Mucosa of descending colon (tissue), 3 donors: ENCODE results near the gene SLC12A4. TPM values are rescaled to one million over a fixed set of nuclear protein-coding genes. Genes with fewer than 3 reads are reported as not detected.

Source experiments
- ATAC-seq: fragments of 200-7000 bp; cut with Tn5 transposase; one replicate; pipeline ENCODE4 v1.9.1; 2020; ENCODE audit warnings: mild to moderate bottlenecking, moderate library complexity
- DNase-seq, 3 donors: peaks; one replicate each; pipeline ENCODE4 v3.0.0-alpha.2; 2020
- H3K36me3 ChIP-seq: fragments of 200-600 bp; one replicate; pipeline ENCODE4 v1.8.0; 2021; ENCODE audit warnings: low read depth, mild to moderate bottlenecking
- H3K4me1 ChIP-seq: fragments of 200-600 bp; one replicate; pipeline ENCODE4 v1.8.0; 2021; ENCODE audit warnings: low read depth, mild to moderate bottlenecking
- H3K4me3 ChIP-seq: fragments of 200-600 bp; one replicate; pipeline ENCODE4 v1.8.0; 2021; ENCODE audit warnings: mild to moderate bottlenecking
- H3K9me3 ChIP-seq: fragments of 200-600 bp; one replicate; pipeline ENCODE4 v1.8.0; 2021; ENCODE audit warnings: mild to moderate bottlenecking
- intact Hi-C, 2 donors: fragments of 100-400 bp; cut with DNase I in 1 of 2; cut with micrococcal nuclease in 1 of 2; formaldehyde crosslinking; loops; one replicate each; pipeline versions ENCODE4 v1.11.0 to v1.11.1; 2022; cut with DNase I, micrococcal nuclease
- total RNA-seq, 3 donors: library from RNA; stranded (reverse); fragmentation: NEBNext Ultra II Directional in 2 of 3; extraction: Animal tissue kit (Norgen Biotek cat#: 25700) in 2 of 3; gene quantifications; one replicate each; pipeline versions ENCODE4 v1.2.1 to v1.2.4, GENCODE V29; 2021 to 2023
- TF ChIP-seq, protein P1 (sequence below): fragments of 200-600 bp; IDR thresholded peaks from one replicate; pipeline ENCODE4 v1.8.0; 2022; ENCODE audit warnings: antibody characterized with exemption, mild to moderate bottlenecking
- donor health status: DM: no; HTN: no; CAD: no; lungs with moderate emphysema.
- donor health status: DM: no; HTN: no; CAD: no.
- donor health status: DM: no; HTN: yes; CAD: no.

SLC12A4 gene
- total RNA-seq, 3 donors from 2014 or later, result 4.0 to 68.5 (median 22.2) TPM

DNA sequence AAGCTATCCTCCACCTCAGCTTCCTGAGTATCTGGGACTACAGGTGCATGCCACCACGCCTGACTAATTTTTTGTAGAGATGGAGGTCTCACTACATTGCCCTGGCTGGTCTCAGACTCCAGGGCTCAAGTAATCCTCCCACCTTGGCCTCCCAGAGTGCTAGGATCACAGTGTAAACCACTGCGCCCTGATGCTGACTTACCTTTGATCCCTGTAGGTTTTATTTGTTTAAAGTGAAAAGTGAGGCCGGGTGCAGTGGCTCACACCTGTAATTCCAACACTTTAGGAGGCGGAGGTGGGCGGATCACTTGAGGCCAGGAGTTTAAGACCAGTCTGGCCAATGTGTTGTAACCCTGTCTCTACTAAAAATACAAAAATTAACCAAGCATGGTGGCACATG, 66.7 kb downstream of the SLC12A4 start:
- ATAC-seq (peak; percentile 91), DNase-seq (peak in 2 of 3 donors; percentile 47 to 52)
- H3K9me3 ChIP-seq, result no peaks in the 10 kb centered on the region
- TF ChIP-seq, protein P1, sequence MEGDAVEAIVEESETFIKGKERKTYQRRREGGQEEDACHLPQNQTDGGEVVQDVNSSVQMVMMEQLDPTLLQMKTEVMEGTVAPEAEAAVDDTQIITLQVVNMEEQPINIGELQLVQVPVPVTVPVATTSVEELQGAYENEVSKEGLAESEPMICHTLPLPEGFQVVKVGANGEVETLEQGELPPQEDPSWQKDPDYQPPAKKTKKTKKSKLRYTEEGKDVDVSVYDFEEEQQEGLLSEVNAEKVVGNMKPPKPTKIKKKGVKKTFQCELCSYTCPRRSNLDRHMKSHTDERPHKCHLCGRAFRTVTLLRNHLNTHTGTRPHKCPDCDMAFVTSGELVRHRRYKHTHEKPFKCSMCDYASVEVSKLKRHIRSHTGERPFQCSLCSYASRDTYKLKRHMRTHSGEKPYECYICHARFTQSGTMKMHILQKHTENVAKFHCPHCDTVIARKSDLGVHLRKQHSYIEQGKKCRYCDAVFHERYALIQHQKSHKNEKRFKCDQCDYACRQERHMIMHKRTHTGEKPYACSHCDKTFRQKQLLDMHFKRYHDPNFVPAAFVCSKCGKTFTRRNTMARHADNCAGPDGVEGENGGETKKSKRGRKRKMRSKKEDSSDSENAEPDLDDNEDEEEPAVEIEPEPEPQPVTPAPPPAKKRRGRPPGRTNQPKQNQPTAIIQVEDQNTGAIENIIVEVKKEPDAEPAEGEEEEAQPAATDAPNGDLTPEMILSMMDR, result no peak
- intact Hi-C loops, result no loop called here
- H3K36me3 ChIP-seq, result no peaks in the 10 kb centered on the region
- H3K4me1 ChIP-seq, result peaks cover 12% of the 10 kb centered on the region
- no peak overlapping the region for H3K4me3 ChIP-seq

DNA sequence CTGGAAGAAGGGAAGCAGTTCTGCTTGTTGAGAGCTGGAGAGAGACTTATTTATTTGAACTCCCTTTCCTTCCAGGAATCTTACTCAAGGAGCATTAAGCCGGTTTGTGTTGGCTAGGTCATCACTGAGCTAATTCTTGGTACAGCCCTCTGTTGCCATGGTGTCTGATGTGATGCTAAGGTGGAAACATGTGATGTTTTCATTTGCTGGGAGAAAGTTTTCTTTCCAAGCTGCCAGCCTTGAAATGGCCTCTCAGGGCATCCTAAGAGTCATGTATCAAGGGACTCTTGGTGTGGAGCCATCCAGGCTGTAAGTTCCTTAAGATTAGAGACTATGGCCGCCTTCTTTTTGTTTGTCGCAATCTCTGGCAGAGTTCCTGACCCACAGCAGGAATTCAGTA, 71.2 kb downstream of the SLC12A4 start:
- H3K4me1 ChIP-seq, result peaks cover 35% of the 10 kb centered on the region
- intact Hi-C loops, result no loop called here

DNA sequence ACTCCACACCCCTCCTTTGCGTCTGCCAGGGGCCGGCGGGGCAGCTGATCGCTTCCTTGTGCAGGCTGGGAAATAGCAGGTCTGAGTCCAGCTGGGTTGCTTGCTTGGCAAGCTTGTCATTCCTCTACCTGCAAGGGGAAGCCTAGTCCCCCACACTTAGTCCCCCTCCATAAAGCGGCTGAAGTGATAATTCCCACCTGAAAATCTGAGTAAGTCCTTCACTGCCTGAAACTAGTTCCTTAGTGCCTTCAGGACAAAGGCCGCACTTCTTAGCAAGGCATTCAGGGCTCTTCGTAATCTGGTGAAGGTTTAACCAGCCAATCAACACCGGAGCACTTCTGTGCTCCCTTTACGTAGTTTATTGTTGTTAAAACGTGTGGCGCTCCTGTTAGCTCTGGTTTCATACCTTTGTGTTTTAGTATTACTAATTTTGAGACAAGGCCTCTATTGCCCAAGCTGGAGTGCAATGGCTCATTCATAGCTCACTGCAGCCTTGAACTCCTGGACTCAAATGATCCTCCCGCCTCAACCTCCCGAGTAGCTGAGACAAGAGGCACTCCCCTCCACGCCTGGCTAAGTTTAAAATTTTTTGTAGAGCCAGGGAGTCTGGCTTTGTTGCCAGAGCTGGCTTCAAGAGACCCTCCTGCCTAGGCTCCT, 74.6 kb downstream of the SLC12A4 start:
- TF ChIP-seq, protein P1, result no peak
- DNase-seq (peak in 1 of 3 donors; percentile 57), ATAC-seq (peak; percentile 66)
- no peaks in the 10 kb centered on the region for H3K9me3 ChIP-seq
- peak overlapping the region; percentile 93 for H3K4me3 ChIP-seq
- H3K36me3 ChIP-seq, result no peaks in the 10 kb centered on the region
- H3K4me1 ChIP-seq, result peaks cover 33% of the 10 kb centered on the region
- intact Hi-C loops, result no loop called here

More for the DNA sequence above, 71.2 kb downstream of the SLC12A4 start:
- ATAC-seq (no peak), DNase-seq (no peak)
- Histone ChIP-seq H3K9me3 (no peaks in the 10 kb centered on the region), H3K36me3 (no peaks in the 10 kb centered on the region), H3K4me3 (no peak overlapping the region)
- TF ChIP-seq, protein P1, result no peak

Other genes starting within 250 kb of the SLC12A4 start
- 10 to 100 TPM; 25.6 to 29.2 (median 27.9) TPM for gene GFOD2, start 249.3 kb downstream of the SLC12A4 start, total RNA-seq
- 10 to 100 TPM; 19.6 to 24.1 (median 20.6) TPM for gene RANBP10, start 162.1 kb downstream of the SLC12A4 start, total RNA-seq
- 1 to 10 TPM in 1 of 3 donors, under 1 TPM in 2; 0.41 to 2.0 (median 0.48) TPM for gene TSNAXIP1, start 161.7 kb downstream of the SLC12A4 start, total RNA-seq
- gene THAP11, start 126.3 kb downstream of the SLC12A4 start, total RNA-seq, result 10 to 100 TPM; 18.1 to 43.3 (median 20.5) TPM
- 10 to 100 TPM; 56.0 to 69.3 (median 58.0) TPM for gene NUTF2, start 121.7 kb downstream of the SLC12A4 start, total RNA-seq
- gene CENPT, start 120.9 kb downstream of the SLC12A4 start, total RNA-seq, result 10 to 100 TPM; 33.2 to 55.0 (median 36.6) TPM
- 10 to 100 TPM; 58.3 to 82.0 (median 64.6) TPM for gene EDC4, start 95.6 kb downstream of the SLC12A4 start, total RNA-seq
- gene NRN1L, start 83.8 kb downstream of the SLC12A4 start, total RNA-seq, result under 1 TPM in 2 of 3 donors, not detected in 1; 0.49 to 0.99 TPM
- gene PSKH1, start 75.4 kb downstream of the SLC12A4 start, total RNA-seq, result 10 to 100 TPM; 33.8 to 43.3 (median 38.1) TPM
- 1 to 10 TPM in 1 of 3 donors, under 1 TPM in 2; 0.61 to 2.3 (median 0.80) TPM for gene CTRL, start 36.8 kb downstream of the SLC12A4 start, total RNA-seq
- 100 to 1,000 TPM in 2 of 3 donors, 10 to 100 TPM in 1; 96.9 to 175 (median 139) TPM for gene PSMB10, start 31.8 kb downstream of the SLC12A4 start, total RNA-seq
- 10 to 100 TPM in 1 of 3 donors, 1 to 10 TPM in 2; 2.2 to 20.3 (median 9.4) TPM for gene LCAT, start 24.5 kb downstream of the SLC12A4 start, total RNA-seq
- not detected for gene DPEP3, start 11.9 kb upstream of the SLC12A4 start, total RNA-seq
- gene DPEP2, start 30.8 kb upstream of the SLC12A4 start, total RNA-seq, result 1 to 10 TPM; 1.5 to 2.8 (median 1.6) TPM
- gene DPEP2NB, start 47.3 kb upstream of the SLC12A4 start, total RNA-seq, result not detected
- 1 to 10 TPM; 6.1 to 7.2 (median 6.8) TPM for gene DDX28, start 54.6 kb upstream of the SLC12A4 start, total RNA-seq
- gene DUS2, start 54.6 kb upstream of the SLC12A4 start, total RNA-seq, result 10 to 100 TPM; 11.6 to 13.5 (median 12.6) TPM
- gene NFATC3, start 116.7 kb upstream of the SLC12A4 start, total RNA-seq, result 10 to 100 TPM; 24.2 to 44.0 (median 25.5) TPM